GM19452 (cell line): ENCODE results near the gene GSE1.

Experiments used
- ATAC-seq: cut with Tn5 transposase; IDR thresholded peaks from one replicate; pipeline ENCODE4 v1.9.1; 2021; ENCODE audit not compliant: unreplicated experiment

GSE1 gene

DNA sequence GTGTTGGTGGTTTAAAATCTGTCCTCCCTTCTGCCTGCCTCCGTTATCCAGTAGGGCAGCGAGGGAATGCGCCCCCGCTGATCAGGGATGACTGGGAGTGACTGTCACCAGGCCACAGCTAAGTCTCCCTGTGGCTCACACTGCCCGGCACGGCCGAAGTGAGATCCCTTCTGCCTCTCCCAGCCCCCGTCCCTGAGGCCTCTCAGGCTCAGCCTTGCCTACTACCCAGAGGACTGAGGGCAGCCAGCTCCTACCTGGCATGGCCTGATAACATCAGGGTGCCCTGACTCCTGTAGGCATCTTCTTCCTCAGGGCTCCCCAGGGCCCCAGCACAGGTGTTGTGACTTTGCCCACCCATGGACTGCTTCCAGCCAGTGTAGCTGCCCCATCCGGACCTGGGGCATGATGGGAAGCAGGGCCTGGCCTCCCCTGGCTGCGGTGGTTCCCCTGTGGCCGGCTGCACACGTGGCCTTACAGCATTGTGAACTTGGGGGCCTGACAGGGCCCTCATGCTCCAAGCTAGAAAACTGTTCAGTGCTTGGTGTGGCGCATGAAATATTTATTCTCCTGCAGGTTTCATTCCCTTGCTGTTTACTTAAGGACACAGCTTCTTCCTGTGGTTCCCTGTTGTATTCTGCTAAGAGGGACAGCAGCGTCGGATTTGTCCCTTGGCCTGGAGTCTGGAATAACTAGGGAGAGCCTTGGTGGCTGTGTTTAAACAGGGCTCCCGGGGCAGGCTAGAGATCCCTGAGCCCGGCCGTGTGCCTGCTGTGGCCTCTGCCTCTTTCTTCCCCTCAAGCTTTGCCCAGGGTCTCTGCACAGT, 45.6 kb downstream of the GSE1 start:
- ATAC-seq = no peak

DNA sequence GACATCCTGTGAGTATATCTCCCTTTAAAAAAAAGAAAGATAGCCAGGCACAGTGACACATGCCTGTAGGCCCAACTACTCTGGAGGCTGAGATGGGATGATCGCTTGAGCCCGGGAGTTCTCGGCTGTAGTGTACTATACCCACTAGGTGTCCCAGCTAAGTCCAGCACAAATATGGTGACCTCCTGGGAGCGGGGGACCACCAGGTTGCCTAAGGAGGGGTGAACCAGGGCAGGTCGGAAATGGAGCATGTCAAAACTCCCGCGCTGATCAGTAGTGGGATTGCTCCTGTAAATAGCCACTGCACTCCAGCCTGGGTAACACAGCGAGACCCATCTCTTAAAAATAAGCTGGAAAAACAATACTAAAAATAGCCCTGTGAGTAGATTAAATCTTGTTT, 46.2 kb downstream of the GSE1 start:
- ATAC-seq = no peak

DNA sequence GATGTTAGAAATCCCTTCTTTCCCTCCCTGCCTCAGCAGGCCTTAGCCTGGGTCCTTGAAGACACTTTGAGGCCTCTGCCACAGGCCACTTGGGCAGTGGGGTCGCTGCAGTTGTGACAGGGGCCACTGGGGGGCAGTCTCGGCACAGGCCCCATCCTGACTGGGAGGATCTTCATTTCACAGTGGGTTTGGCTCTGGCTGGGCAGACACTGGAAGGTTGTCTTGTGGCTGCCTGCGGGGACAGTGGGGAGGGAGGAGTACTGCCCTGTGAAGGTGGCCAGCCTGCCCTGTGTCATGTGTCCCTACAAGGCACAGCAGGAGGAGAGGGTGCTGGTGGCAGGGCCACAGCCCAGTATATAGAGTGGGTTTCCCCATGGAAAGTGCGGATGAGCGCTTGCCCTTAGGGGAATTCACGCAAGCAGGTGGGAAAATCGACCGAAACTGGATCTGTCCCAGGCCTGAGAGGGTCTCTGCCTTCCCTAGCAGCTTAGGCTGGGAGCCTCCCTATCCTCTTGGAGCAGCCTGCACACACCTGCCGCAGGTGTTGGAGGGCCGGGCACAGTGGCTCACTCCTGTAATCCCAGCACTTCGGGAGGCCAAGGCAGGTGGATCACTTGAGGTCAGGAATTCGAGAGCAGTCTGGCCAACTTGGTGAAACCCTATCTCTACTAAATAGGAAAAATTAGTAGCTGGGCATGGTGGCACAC, 46.8 kb downstream of the GSE1 start:
- ATAC-seq = no peak

DNA sequence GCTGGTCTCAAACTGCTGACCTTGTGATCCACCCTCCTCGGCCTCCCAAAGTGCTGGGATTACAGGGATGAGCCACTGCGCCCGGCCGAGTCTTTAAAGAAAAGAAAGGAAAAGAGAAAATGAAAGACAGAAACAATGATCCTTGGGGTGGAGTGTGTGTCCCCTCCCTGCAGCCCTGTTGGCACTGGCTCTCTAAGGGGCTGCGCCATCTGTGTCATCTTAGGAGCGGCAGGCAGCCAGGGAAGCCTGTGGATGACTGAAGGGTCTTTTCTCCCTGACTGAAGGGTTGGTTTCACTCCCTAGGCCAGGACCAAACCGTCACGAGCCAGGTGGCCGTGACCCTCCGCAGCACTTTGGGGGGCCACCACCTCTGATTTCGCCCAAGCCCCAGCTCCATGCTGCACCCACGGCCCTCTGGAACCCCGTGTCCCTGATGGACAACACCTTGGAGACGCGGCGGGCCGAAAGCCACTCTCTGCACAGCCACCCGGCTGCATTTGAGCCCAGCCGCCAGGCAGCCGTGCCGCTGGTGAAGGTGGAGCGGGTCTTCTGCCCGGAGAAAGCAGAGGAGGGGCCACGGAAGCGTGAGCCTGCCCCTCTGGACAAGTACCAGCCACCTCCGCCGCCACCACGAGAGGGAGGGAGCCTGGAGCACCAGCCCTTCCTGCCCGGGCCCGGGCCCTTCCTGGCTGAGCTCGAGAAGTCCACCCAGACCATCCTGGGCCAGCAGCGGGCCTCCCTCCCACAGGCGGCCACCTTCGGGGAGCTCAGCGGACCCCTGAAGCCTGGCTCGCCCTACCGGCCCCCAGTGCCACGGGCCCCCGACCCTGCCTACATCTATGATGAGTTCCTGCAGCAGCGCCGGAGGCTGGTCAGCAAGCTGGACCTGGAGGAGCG, 48.0 kb downstream of the GSE1 start:
- no peak for ATAC-seq

DNA sequence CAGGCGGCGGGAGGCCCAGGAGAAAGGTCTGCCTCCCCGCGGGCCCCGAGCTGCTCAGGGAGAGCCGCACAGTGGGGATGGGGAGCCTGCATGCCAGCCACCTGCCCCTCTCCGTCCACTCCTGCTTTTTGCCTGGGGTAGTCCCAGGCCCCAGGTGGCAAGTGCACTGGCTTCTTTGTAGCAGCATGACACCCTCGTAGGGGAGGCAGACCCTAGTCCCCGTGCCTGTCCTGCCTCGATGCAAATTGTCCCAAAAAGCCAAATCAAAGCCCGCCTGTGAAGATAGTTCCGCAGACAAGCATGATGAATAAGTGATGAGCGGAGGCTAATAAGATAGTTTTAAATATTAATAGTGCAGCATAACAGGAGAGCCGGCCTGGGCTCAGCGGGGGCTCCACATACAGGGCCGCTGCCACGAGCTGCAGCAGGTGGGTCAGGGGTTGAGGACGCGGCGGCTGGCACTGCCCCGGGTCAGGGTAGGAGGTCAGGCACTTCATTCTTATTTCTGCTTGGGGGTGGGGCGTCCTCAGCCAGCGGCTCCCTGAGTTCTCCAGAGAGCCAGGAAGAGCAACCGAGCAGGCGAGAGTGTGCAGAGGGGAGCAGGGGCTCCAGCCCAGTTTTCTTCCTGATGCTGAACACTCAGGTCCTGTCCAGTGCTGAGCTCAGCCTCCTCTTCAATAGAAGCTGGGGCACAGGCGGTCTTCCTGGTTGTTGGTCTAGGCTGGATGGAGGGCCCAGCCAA, 48.8 kb downstream of the GSE1 start:
- ATAC-seq = no peak

DNA sequence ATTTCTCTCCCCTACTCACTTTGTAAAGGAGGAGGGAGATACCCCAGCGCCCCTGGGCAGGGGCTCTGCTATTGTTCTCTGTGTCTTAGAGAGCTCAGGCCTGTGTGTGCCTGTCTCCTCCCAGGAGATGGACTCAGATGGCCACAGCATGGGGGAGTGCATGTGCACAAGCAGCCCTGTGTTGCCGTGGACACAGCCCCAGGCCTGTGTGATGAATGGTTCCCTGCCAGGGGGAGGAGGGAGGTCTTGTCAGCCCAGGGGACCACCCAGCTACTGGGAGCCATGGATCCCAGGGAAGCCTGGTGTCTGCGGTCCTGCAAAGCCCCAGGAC, 49.3 kb downstream of the GSE1 start:
- ATAC-seq = no peak

DNA sequence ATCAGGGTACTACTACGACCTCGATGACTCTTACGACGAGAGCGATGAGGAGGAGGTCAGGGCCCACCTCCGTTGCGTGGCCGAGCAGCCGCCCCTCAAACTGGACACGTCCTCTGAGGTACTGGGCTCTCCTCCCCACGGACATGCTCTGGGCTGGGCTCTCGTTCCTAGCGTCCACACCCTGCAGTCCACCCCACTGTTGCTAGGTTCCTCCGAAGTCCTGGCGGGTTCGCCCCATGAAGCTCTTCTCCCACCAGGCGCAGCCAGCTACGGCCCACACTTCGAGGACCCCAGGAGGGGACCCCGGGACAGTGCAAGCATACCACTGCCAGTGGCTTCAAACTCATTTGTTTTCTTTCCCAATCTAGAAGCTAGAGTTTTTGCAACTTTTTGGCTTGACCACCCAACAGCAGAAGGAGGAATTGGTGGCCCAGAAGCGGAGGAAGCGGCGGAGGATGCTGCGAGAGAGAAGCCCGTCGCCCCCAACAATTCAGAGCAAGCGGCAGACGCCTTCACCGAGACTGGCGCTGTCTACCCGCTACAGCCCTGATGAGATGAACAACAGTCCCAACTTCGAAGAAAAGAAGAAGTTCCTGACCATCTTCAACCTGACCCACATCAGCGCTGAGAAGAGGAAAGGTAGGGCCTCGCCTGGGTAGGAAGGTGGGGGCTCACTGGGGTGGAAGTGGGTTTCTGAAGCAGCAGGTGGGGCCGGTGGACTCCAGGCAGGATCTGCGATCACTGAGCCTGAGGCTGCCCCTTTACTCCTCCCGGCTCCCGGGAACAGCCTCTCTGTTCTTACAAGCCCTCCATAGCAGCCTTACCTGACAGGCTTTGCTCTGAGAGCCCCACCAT, 50.1 kb downstream of the GSE1 start:
- no peak for ATAC-seq

DNA sequence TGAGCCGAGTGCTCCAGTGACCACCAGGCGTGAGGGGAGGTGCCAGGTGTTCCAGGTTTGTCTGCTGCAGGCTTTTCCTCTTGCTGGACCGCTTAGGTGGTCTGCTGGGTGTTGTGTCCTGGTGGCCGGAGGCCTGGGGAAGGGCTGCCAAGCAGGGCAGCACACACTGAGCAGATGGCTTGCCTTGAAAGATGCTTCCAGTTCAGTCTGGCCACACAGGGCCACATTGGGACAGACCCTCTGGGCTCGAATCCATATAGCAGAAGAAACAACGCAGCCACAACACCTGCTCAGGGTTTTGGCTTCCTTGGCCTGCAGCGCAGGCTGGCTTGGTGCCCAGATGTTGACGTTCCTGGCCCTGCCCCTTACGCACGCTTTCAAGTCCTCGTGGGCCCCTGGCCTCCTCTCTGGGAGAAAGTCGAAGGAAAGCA, 50.8 kb downstream of the GSE1 start:
- no peak for ATAC-seq

DNA sequence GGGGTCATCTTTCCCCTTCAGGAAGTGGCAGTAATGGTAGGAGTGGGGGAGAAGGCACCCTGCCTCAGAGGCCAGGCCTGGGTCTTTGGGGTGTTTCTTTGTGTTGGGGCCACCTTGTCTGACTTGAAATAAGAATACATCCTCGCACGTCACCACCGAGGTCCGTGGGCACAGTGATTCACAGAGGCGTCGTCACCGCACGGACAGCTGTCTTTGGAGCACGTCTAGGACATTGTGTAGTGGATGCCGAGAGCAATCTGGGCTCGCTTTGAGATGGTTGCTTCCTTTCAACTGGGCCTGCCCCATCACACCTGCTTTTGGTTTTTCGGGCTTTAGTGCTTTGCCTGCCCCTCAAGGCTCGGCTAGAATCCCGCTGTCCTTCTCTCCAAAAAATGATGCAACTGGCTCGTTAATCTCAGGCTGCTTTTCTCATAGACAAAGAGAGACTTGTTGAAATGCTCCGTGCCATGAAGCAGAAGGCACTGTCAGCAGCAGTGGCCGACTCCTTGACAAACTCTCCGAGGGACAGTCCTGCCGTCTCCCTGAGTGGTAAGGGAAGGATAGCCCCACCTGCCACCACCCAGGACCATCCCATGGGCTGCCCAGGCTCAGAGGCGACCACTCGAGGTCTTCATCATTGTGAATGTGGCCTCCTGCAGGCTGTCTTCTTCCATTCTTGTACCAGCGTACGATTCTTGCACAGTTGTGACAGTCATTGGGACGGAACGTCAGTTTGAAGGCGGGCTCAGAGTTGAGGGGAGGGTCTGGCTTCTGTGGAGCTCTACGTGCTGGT, 51.7 kb downstream of the GSE1 start:
- no peak for ATAC-seq

DNA sequence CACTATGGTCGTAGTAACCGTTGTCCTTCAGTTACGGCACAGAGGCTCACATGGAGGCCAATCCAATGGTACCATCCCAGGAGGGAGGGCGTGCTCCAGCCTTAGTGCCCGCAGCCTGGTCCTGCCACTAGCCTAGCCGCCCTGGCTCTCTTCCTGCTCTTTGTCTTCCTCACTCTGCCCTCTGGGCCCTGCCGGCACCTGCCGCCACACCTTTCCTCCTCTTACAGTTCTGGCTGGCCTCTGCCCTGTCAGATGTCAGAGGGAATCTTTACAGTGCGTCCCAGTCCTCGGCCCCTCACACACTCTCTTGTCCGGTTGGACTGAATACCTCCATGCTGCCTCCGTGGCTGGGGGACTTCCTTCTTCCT, 52.2 kb downstream of the GSE1 start:
- no peak for ATAC-seq

DNA sequence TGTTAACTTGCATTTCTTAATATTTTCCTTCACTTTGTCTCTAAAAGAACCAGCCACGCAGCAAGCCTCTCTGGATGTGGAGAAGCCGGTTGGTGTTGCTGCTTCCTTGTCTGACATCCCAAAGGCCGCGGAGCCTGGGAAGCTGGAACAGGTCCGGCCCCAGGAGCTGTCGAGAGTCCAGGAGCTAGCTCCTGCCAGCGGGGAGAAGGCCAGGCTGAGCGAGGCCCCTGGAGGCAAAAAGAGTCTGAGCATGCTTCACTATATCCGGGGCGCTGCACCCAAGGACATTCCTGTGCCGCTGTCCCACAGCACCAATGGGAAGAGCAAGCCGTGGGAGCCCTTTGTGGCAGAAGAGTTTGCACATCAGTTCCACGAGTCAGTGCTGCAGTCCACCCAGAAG, 52.8 kb downstream of the GSE1 start:
- ATAC-seq = no peak

DNA sequence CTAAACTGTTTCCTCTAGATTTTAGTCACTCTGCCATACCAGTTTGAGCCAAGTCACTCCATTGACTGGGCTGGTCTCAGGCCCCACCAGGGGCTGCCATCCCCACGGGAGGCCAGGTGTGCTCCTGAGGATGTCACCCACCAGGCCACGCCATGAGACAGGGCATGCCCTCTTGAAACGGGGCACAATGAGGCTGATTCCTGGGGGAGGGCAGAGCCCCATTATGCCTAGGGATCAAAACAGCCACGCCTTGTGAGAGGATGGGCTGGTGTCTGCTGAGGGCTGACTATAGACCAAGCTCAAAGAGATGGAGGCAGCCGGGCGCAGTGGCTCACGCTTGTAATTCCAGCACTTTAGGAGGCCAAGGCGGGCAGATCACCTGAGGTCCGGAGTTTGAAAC, 54.1 kb downstream of the GSE1 start:
- ATAC-seq = no peak

DNA sequence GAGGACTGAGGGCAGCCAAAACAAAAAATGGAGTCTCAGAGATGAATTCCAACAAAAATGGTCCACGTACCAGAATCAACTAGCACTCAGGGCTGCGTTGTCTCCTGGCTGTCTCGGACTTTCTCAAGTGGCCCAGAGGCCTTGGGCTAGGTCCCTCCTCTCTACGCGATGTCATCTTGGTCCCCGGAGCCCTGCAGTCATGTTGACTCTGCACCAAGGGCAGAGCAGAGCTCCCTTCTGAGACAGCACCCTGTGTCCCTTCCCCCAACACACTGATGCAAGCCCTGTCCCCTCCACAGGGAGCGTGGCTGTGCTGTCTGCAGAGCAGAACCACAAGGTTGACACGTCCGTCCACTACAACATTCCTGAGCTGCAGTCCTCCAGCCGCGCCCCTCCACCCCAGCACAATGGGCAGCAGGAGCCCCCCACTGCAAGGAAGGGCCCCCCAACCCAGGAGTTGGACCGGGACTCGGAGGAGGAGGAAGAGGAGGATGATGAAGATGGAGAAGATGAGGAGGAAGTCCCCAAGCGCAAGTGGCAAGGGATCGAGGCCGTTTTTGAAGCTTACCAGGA, 54.8 kb downstream of the GSE1 start:
- no peak for ATAC-seq

DNA sequence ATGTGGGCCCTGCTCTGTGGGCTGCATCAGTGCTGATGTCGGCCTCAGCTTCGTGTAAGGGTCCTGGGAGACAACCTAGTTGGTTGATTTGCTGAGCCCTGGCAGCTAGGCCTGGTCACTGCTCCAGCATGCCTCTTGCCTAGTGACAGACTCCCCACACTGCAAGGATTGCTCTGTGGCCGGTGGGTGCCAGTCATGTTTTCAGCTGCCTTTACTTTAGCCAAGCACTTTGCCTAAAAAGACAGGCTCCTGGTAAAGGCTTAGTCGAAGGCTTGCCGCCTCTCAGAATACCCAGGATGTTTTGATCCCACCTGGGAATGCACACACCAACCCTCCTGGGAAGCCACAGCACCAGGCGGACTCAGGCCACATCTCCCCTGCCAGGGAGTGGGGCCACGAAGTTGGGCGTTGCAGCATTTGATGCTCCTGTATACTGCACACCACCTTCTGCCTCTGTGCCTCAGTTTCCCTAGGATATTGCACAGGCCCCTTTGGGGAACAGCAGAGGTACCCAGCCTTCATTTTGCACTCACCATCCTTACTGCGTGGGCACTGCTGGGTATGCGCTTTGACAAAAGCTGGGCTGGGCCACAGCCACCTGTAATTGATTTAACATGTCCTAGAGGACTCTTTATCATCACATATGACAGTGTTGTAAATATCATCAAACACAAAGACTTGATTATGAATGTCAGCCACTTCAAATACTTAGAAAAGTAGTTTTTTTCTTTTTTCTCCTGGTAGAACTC, 55.7 kb downstream of the GSE1 start:
- ATAC-seq = no peak

DNA sequence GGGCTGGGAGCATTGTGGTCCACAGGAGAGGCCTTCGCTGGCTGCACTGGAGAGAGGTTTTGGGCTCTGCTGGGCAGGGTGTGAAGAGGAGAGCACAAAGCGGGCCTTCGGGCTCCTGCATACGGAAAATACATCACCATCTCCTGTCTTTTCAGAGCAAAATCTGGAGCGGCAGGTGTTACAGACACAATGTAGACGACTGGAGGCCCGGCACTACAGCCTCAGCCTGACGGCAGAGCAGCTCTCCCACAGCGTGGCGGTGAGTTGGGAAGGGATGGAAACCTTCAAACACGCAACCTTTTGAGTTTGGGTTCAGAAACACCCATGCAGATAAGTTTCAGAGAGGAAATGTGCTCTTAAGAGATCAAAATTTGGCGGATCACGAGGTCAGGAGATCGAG, 57.7 kb downstream of the GSE1 start:
- no peak for ATAC-seq

DNA sequence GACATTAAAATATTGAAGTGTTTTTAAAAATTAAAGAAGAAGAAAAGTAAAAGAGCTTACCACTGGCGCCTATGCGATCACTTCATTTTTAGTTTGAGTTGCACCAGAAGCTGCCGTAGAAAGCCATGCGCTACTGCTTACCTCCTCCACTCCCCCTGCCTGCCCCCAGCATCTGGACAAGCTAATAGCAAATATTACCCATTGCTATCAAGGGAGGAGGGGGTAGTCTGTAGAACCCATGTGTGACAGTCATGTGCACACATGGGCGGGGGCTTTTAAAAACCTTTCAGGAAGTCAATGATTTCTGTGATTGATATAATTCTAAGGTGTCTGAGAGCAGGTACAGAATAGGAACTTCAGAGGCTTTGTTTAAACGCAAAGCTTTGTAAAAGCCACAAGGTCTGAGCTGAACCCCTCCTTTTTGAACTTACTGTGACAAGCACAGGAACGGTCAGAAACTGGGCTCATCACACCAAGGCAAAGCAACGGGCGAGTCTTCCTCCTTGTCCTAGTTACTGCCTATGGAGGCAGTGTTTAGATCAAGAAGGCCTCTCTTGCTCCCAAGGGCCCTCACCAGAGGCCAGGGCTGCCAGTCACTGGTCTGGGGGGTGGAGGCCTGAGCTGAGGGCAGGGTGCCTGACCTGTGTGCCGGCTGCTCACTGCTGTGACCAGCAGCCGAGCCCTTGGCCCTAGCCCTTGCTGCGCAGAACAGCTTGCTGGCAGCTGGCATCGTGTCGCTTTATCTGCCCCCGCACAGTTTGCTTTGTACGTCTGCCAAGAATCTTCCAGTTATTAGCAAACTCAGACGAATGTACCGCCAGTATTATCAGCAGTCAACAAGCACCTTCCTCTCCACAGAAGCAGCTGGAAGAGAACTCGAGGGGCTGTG, 60.7 kb downstream of the GSE1 start:
- ATAC-seq = no peak

DNA sequence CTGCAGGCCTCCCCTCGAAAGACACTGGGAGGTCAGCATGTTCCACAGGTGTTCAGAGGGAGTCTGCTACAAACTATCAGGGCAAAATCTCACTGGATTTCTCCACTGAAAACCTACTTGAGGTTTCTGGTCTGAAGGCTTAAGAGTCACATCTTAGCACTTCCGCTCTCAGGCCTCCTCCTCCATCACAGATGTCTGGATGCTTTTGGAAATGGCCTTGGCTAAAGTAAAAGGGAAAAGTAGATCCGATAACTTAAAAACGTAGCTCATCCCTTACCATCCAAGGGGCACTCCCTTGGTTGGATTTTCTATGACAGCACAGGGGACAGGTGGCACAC, 61.3 kb downstream of the GSE1 start:
- no peak for ATAC-seq
